ENCODE measurements around the gene LDLRAD2. TPM values are rescaled to one million over a fixed set of nuclear protein-coding genes. Genes with fewer than 3 reads are reported as not detected.

The LDLRAD2 gene
- total RNA-seq, 1 donor from 2014 or later: not detected

DNA sequence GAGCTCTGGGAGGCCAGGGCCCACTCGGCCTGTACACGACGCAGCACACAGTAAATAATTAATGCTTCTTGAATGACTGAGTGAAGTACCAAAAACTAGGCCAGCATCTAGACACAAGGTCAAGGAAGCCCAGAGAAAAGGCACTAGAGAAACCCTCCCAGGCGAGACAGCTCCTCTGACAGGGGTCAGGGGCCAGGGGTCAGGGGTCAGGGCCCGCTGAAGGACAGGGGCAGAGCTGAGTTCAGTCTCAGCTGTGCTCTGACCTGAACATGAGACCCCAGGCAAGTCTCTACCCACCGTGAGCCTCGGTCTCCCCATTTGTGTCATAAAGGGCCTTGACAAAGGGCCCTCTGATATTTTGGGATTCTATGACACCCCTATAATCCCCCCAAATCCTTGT, 56.4 kb downstream of the LDLRAD2 start:
- Mint-ChIP-seq H3K27me3 (ENCODE audit: insufficient read depth) (no peaks in the 10 kb centered on the region), H3K4me1 (ENCODE audit: low read depth) (no peaks in the 10 kb centered on the region), H3K36me3 (ENCODE audit: low read depth) (no peaks in the 10 kb centered on the region), H3K4me3 (no peak overlapping the region), H3K9me3 (no peaks in the 10 kb centered on the region), H3K27ac (no peak overlapping the region)
- no peak for DNase-seq (ENCODE audit: low spot score)
- intact Hi-C loops (cut with micrococcal nuclease): no loop called here

DNA sequence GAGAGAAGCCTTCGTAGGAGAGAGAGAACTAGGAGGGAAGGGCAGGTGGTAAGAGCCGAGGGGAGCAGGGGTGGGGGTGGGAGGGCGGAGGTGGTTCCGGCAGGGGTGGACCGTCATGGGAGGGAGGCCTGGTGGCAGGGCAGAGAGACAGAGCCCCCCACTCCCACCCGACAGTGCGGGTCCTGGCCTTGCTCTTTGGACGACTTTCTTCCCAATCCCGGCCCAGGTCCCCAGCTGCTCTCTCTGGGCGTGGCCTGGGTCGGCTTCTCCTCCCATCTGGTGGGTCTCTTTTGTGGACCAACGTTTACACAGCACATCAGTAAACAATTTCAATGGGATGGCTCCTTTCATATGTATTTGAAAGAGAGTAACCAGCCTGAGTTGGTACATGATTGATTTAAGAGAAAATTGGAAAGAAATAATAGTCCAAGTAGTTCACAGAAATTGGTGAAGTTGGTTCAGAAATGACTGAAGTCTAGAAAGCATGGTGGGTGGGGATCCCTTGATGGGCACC, 56.9 kb downstream of the LDLRAD2 start:
- Mint-ChIP-seq H3K27ac (no peak overlapping the region), H3K36me3 (ENCODE audit: low read depth) (no peaks in the 10 kb centered on the region), H3K4me1 (ENCODE audit: low read depth) (no peaks in the 10 kb centered on the region), H3K9me3 (no peaks in the 10 kb centered on the region), H3K4me3 (no peak overlapping the region), H3K27me3 (ENCODE audit: insufficient read depth) (no peaks in the 10 kb centered on the region)
- intact Hi-C loops (cut with micrococcal nuclease): no loop called here
- DNase-seq (ENCODE audit: low spot score): no peak

- no peak overlapping the region for H3K27ac Mint-ChIP-seq
- H3K4me3 Mint-ChIP-seq: no peak overlapping the region
- DNase-seq (ENCODE audit: low spot score): no peak
- H3K36me3 Mint-ChIP-seq (ENCODE audit: low read depth): no peaks in the 10 kb centered on the region
- H3K27me3 Mint-ChIP-seq (ENCODE audit: insufficient read depth): no peaks in the 10 kb centered on the region
- no peaks in the 10 kb centered on the region for H3K9me3 Mint-ChIP-seq
- no peaks in the 10 kb centered on the region for H3K4me1 Mint-ChIP-seq (ENCODE audit: low read depth)
- intact Hi-C loops (cut with micrococcal nuclease): no loop called here
Observed at GRCh38 chr1:21869620-21870121, 57.6 kb downstream of the LDLRAD2 start.

DNA sequence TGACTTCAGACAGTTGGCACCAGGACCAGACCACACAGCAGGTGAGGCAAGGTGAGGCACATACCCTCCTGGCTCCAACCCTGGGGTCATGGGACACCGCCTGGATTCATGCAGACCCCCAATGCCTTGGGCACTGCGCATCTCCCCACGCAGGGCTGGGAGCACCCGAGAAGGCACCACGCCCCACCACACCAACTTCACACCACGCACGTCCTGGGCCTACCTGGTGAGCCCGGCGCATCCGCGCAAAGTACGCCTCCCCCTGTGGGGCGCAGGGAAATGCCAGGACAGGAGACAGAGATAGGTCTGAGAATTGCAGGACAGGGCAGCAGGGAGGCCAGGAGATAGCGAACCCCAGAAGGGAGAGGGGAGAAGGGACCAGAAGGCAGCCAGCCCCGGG, 58.5 kb downstream of the LDLRAD2 start:
- Mint-ChIP-seq H3K27ac (no peak overlapping the region), H3K9me3 (no peaks in the 10 kb centered on the region), H3K4me1 (ENCODE audit: low read depth) (no peaks in the 10 kb centered on the region), H3K36me3 (ENCODE audit: low read depth) (no peaks in the 10 kb centered on the region), H3K27me3 (ENCODE audit: insufficient read depth) (no peaks in the 10 kb centered on the region), H3K4me3 (no peak overlapping the region)
- DNase-seq (ENCODE audit: low spot score): no peak
- intact Hi-C loops (cut with micrococcal nuclease): no loop called here

DNA sequence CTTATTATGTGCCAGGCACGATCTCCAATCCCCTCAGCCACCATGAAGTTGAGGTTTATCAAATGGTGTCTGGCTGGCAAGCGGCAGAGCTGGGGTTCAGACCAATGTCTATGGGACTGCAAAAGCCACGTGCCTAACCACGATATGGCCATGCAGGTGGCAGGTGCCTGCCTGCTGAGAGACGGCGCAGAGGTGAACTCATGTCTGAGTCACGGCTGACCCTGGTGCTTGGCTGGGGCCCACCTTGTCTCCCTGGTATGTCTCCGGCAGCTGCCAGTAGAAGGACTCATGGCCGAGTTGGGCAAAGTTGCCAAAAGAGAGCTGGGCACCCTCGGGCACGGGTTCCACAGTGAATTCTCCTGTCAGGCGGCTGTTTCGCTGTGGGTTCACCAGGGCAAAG, 59.9 kb downstream of the LDLRAD2 start:
- intact Hi-C loops (cut with micrococcal nuclease): no loop called here
- H3K4me1 Mint-ChIP-seq (ENCODE audit: low read depth): no peaks in the 10 kb centered on the region
- DNase-seq (ENCODE audit: low spot score): no peak
- H3K27ac Mint-ChIP-seq: no peak overlapping the region
- no peaks in the 10 kb centered on the region for H3K36me3 Mint-ChIP-seq (ENCODE audit: low read depth)
- H3K4me3 Mint-ChIP-seq: no peak overlapping the region
- H3K9me3 Mint-ChIP-seq: no peaks in the 10 kb centered on the region
- H3K27me3 Mint-ChIP-seq (ENCODE audit: insufficient read depth): no peaks in the 10 kb centered on the region

- intact Hi-C loops (cut with micrococcal nuclease): no loop called here
- H3K27ac Mint-ChIP-seq: no peak overlapping the region
- H3K4me3 Mint-ChIP-seq: no peak overlapping the region
- H3K4me1 Mint-ChIP-seq (ENCODE audit: low read depth): no peaks in the 10 kb centered on the region
- no peaks in the 10 kb centered on the region for H3K36me3 Mint-ChIP-seq (ENCODE audit: low read depth)
- DNase-seq (ENCODE audit: low spot score): no peak
- no peaks in the 10 kb centered on the region for H3K27me3 Mint-ChIP-seq (ENCODE audit: insufficient read depth)
- H3K9me3 Mint-ChIP-seq: no peaks in the 10 kb centered on the region
Observed at GRCh38 chr1:21872445-21873079, 60.5 kb downstream of the LDLRAD2 start.

- H3K27me3 Mint-ChIP-seq (ENCODE audit: insufficient read depth): no peaks in the 10 kb centered on the region
- no peak overlapping the region for H3K4me3 Mint-ChIP-seq
- no peaks in the 10 kb centered on the region for H3K9me3 Mint-ChIP-seq
- H3K4me1 Mint-ChIP-seq (ENCODE audit: low read depth): no peaks in the 10 kb centered on the region
- DNase-seq (ENCODE audit: low spot score): no peak
- intact Hi-C loops (cut with micrococcal nuclease): no loop called here
- H3K36me3 Mint-ChIP-seq (ENCODE audit: low read depth): no peaks in the 10 kb centered on the region
- H3K27ac Mint-ChIP-seq: peak overlapping the region; percentile 12
Observed at GRCh38 chr1:21873174-21873573, 61.1 kb downstream of the LDLRAD2 start.

- Mint-ChIP-seq H3K9me3 (no peaks in the 10 kb centered on the region), H3K4me1 (ENCODE audit: low read depth) (no peaks in the 10 kb centered on the region), H3K4me3 (no peak overlapping the region), H3K27ac (no peak overlapping the region), H3K36me3 (ENCODE audit: low read depth) (no peaks in the 10 kb centered on the region), H3K27me3 (ENCODE audit: insufficient read depth) (no peaks in the 10 kb centered on the region)
- intact Hi-C loops (cut with micrococcal nuclease): no loop called here
- no peak for DNase-seq (ENCODE audit: low spot score)
Observed at GRCh38 chr1:21873761-21874160, 61.7 kb downstream of the LDLRAD2 start.

DNA sequence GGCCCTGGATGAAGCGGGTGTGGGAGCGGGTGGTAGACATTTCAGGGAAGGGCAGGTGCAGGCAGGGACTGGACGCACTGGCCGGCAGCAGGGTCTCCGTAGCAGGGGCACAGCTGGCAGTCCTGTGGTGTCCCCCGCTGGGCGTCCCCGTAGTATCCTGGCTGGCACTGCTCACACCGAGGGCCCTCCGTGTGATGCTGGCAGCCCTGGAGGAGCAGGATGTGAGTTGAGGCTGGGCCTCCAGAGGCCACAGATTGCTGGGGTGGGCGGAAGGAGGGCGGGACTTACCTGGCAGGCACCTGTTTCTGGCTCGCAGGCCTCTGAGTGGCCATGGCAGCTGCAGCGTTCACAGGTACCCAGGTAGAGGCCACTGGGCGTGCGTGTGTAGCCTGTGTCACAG, 62.3 kb downstream of the LDLRAD2 start:
- Mint-ChIP-seq H3K9me3 (no peaks in the 10 kb centered on the region), H3K27ac (no peak overlapping the region), H3K4me3 (no peak overlapping the region), H3K36me3 (ENCODE audit: low read depth) (no peaks in the 10 kb centered on the region), H3K4me1 (ENCODE audit: low read depth) (no peaks in the 10 kb centered on the region), H3K27me3 (ENCODE audit: insufficient read depth) (no peaks in the 10 kb centered on the region)
- DNase-seq (ENCODE audit: low spot score): no peak
- intact Hi-C loops (cut with micrococcal nuclease): no loop called here

Other genes with a start within 250 kb of the LDLRAD2 start
- gene RAP1GAP, start 142.9 kb upstream of the LDLRAD2 start, total RNA-seq: 0.23 and 0.81 TPM in 2 replicates
- gene USP48, start 29.1 kb upstream of the LDLRAD2 start, total RNA-seq: 88.7 and 97.1 TPM in 2 replicates
- gene HSPG2, start 125.0 kb downstream of the LDLRAD2 start, total RNA-seq: 1.4 and 2.4 TPM in 2 replicates
- gene CELA3B, start 164.8 kb downstream of the LDLRAD2 start, total RNA-seq: not detected in 2 replicates
- not detected in 2 replicates for gene CELA3A, start 189.4 kb downstream of the LDLRAD2 start, total RNA-seq
- gene CDC42, start 240.4 kb downstream of the LDLRAD2 start, total RNA-seq: 293 and 318 TPM in 2 replicates